GM21786 (cell line): ENCODE measurements around the gene ACSM5.

ENCODE experiments used
- ATAC-seq: cut with Tn5 transposase; IDR thresholded peaks from one replicate; pipeline ENCODE4 v1.9.1; 2021; ENCODE audit not compliant: unreplicated experiment

ACSM5 gene, protein sequence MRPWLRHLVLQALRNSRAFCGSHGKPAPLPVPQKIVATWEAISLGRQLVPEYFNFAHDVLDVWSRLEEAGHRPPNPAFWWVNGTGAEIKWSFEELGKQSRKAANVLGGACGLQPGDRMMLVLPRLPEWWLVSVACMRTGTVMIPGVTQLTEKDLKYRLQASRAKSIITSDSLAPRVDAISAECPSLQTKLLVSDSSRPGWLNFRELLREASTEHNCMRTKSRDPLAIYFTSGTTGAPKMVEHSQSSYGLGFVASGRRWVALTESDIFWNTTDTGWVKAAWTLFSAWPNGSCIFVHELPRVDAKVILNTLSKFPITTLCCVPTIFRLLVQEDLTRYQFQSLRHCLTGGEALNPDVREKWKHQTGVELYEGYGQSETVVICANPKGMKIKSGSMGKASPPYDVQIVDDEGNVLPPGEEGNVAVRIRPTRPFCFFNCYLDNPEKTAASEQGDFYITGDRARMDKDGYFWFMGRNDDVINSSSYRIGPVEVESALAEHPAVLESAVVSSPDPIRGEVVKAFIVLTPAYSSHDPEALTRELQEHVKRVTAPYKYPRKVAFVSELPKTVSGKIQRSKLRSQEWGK

DNA sequence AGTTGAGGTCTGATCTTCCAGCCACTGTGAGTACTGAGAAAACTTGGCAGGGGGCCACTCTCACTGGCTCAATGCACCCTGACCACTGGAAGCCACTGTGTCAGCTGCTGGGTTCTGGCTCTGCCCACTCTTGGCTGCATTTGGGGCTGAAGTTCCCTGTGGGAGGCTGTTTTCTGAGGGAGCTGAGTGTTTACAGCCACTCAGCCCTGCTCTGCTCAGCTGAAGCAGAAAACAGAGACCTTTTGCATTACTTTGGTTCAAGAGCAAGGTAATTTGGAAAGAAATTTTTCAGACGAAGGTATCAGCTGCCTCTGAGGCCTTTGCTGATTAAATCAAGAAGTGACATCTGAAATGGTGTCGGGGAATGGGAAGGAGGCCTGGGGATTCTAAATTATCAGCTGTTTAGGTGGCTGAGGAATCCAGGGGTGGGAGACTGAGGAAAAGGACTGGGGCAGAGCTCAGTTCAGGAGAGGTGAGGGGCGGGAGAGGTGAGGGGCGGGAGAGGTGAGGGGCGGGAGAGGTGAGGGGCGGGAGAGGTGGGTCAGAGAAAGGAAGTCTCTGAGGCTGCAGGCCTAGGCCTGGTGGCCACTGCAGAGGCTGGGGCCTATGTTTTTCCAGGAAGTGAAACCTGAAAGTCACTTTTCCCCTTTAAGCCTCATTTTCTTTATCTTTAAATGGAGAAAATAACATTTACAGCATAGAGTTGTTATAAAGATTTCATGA is at the start of gene ACSM5:
Gene ACSM5 (plus strand): TSS at position 137 of the 723 bp plus-strand sequence. CDS start 1,951 bp downstream, outside the sequence.
- ATAC-seq, result no peak

DNA sequence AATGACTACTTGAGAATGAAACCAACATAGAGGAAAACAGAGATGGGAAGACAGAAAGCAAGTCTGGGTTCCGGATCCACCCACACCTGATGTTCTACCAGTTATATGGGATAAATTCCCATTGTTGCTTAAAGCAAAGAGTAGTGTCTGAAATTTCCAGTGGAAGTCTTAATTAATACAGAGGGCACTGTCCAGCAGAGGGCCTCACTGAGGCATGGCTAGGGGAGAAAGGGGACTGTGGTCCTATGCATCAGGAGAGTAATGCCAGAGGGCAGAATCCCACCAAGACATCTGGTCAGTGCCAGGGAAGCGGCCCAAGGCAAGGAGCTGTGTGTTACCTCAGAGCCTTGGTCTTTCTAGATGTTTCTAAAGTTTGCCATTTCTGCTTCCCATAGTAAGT is 49.3 kb upstream of the ACSM5 start:
- no peak for ATAC-seq

DNA sequence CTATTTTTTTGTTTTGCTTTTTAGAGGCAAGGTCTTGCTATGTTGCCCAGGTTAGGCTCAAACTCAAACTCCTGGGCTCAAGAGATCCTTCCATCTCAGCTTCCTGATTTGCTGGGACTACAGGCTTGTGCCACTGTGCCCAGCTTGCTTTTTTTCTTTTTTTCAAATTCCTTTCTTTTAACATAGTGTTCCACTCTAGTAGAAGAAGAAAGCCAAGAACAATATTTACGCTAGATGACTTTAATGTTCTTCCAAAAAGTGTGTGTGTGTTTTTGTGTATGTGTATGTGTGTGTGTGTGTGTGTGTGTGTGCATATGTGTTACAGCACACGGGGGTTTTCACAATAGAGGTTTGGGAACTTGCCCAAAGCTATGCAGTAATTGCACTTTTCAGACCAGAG is 46.1 kb upstream of the ACSM5 start:
- no peak for ATAC-seq

DNA sequence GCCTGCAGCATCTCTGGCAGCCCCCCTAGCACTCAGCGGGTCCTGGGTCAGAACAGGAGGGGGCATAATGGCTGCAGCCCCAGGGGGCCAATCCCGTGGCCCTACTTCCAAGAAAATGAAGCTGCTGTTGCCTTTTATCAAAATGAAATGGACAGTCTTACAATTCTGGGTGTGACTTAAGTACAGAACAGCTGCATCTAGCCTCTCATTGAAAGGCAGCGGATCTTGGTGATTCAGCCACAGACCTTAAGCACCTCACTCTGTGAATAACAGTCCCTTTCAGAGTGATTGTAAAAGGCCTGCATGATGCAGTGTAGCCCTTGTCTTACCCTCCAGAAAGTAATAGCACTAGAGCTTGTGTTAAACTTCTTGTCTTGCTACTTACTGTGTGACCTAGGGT is 45.3 kb upstream of the ACSM5 start:
- no peak for ATAC-seq

DNA sequence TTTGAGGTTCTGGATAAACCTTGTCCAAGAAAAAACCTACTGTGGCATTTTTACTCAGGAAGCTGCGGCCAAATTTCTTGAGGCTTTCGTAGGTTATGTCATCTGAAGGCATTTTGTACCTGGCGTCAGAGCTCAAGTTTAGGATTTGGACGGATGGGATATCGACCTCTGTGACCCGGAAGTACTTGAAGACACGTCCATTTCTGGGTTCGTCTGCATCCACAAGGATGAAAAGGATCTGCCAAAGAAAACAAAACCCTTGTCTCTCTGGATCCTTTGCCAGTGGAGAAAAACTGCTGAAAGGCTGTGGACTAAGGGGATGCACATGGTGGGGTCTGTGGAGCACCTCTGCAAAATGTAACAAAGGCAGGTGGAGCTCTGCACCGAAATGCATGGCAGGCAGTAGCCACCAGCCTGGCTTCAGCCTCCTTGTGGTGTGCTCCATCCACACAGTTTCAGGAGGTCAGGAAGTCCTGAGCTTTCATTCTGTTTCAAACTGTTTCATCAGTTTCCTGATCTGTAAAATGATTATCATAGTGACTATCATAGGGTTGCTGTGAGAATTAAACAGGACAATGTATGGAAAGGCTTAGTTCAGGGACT is 39.8 kb upstream of the ACSM5 start:
- ATAC-seq, result no peak

DNA sequence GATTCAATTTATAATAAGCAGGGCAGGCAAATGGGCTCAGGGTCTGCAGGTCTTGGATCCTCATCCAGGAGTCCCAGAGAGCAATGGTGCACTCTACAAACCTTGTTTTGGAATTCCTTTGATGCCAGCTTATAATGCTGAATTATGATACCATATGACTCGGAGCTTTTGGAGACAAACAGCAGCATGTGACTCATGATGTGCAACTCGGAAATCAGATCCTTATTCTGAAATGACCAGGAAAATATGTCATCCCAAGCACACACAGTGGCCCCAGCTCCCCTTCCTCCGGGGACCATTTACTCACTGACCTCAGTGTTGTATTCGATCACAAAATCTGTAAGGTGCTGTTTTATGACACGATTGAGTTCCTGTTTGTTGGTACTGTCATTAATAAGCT is 36.6 kb upstream of the ACSM5 start:
- ATAC-seq, result no peak

DNA sequence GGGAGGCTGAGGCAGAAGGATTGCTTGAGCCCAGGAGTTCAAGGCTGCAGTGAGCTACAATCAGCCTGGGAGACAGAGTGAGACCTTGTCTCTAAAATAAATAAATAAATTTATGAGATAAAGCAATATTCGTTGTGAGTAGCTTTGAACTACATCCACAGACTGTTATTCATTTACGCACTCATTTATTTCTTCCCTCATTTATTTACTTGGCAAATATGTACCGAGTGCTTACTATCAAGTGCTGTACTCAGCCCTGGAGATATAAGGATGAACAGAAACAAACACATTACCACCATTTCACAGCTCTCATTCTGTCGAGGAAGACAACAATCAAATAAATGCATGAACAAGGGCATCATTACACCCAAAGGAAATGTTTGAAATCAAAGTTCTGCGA is 32.2 kb upstream of the ACSM5 start:
- ATAC-seq, result no peak

DNA sequence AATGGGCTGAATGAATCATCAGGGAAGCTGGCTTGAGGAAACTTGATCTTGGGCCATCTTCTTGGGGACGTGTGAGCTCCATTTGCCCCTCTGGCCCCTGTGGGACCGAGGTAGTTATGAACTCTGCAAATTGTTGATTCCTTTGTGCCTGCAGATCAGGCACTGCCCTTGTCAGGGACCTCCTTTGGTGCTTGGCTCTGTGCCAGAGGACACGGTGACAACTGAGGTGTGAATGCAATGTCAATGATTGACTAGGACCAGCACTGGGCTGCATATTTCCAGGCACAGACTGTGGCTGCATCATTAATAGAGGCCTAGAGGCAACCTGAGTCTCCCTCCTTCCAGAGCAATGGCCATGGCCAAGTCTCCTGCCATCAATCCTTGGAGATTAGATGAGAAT is 28.6 kb upstream of the ACSM5 start:
- no peak for ATAC-seq

DNA sequence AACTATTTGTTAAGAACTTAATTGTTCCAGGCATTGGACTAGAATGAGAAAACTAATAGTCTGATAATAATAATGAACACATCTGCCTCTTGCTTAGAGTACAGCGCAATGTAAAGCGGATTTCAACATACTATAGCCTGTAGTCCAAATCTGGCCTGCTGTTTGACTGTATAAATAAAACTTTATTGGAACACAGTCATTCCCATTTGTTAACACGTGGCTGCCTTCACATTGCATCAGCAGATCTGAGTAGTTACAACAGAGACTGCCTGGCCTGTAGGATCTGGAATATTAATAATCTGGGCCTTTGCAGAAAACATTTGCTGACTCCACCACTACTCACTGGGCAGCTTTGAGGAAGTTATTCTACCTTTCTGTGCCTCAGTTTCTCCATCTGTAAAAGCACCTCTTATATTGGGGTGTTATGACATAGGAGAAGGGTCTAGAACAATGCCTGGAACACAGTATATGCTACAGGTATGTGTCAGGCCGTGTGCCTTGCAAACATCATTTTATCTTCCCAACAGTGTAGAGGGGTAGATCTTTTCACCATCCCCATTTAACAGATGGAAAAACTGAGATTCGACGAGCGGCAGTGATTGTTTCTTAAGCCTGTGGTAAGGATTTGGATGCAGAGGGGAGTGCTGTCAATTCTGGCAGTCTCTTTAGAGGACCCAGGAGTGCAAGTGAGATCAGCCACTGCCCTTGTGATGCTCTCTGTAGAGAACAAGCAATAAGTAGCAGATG is 27.0 kb upstream of the ACSM5 start:
- ATAC-seq, result no peak

DNA sequence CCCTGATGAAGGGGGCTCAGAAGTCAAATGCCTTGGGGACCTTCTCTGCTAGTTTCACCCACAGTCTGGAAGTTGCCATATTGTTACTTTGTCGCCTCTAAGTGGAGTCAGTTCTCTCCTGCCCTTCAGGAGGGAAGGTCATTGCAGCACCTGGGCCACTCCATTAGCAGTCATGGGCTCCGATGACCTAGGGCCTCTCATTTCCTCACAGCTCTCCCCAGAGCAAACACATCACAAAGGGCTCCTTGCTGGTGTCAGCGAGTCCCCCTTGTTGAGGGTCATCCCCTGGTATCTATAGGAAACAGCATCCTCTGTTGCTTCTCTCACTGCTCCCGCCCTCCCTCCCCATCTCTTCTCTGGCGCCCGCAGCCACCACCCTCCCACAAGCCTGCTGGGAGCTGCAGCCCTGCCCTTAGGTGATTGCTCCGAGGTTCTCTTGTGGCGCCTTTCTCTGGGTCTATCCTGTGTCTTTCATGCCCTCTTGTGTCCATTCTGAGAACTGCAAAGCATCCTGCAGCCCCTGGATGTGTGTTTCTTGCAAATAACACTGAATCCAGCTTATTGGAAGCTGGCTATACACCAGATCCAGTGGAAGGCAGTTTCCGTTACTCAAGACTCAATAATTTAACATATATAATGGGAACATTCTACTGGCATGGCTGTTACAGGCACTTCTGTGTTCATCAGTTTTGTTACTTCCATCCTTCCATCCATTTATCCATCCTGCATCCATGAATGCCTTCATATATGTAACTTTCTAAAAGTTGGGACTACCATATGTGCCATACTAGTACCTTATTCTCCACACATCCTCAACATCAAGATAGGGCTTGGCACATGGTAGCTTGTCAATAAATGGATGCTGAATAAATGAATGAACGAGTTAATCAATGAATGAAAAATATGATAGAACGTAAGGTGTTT is 26.0 kb upstream of the ACSM5 start:
- ATAC-seq, result peak; percentile 75

DNA sequence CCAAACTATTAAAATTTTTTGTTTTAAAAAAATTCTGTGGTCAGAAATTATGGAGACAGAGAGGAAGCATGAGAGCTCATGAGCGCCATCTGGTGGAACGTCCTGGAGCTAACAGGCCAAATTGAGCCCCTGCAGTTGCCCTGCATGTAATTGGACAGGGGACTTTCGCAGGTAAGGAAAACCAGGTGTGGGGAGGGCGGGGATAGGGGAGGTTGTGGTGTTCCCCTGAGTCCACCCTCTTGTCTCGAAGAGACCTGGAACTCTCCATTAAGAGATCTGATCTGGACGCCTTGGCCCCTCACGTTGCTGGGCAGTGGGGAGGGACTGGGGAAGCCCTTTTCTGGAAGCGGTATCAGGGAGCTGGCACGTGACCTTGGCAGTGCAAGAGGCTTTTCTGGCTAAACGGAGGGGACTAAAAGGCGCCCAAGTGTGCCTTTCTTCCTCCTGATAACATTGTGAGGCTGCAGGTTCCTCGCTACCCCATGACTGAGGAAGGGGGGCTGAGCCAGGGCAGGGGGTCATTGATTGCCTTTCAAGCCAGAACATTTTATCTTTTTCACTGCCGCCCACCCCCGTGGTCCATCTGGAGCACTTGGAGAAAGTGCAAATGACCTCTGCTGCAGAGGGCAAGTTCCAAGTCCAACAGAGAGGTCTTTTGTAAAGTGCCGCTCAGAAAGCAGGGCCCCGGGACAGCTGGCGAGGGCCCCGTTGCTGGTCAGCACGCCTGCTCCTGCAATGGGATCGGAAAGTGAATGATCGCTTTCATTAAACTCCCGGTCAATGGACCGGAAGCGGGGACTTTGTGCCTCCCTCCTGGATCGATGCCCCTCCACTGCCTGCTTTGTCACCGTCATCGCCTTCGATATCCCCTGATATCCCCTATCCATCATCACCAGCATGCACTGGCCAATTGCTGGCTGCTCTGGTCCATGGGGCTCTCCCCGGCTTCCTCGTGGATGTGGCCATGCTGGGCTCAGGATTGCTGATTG is 23.2 kb upstream of the ACSM5 start:
- ATAC-seq, result no peak

DNA sequence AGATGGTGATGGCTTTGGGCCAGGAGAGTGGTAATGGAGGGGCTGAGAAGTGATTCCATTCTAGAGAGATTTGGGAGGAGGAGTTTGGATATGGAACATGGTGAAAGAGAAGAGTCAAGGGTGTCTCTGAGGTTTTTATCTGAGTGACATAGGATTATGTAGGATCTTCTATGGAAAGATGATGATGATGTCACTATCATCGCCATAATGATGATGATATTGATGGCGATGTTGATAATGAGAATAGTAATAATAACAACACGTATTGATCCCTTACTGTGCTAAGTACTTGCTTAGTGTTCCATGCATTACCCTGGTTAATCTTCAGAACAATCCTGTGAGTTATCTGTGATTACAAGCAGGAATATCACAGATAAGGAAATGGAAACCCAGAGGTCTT is 21.4 kb upstream of the ACSM5 start:
- no peak for ATAC-seq

DNA sequence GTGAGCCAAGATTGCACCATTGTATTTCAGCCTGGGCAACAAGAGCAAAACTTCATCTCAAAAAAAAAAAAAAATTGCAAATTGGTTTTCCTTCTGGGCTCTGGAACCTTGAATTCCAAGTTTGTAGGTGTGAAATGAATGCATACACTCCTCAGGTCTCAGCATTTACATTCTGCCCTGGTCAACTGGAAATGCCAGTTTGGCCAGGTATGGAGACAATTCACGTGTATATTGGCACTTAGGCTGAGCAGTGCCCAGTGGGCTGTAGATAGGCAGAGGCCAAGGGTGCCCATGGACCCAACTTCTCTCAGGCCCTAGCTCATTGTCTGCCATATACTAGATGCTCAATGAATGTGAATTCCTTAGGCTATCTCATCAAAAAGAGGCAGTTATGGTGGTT is 20.5 kb upstream of the ACSM5 start:
- no peak for ATAC-seq

DNA sequence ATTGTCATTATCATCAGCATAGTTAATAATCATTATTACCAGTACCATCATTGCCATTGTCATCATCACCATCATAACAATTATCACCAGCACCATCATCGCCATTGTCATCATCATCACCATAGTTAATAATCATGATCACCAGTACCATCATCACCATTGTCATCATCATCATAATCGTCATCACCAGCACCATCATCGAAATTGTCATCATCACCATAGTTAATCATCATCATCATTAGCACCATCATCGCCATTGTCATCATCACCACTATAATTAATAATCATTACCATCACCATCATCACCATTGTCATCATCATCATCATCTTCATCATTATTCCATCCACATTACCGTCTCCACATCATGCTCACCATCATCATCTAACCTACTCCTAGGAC is 18.3 kb upstream of the ACSM5 start:
- ATAC-seq, result no peak

DNA sequence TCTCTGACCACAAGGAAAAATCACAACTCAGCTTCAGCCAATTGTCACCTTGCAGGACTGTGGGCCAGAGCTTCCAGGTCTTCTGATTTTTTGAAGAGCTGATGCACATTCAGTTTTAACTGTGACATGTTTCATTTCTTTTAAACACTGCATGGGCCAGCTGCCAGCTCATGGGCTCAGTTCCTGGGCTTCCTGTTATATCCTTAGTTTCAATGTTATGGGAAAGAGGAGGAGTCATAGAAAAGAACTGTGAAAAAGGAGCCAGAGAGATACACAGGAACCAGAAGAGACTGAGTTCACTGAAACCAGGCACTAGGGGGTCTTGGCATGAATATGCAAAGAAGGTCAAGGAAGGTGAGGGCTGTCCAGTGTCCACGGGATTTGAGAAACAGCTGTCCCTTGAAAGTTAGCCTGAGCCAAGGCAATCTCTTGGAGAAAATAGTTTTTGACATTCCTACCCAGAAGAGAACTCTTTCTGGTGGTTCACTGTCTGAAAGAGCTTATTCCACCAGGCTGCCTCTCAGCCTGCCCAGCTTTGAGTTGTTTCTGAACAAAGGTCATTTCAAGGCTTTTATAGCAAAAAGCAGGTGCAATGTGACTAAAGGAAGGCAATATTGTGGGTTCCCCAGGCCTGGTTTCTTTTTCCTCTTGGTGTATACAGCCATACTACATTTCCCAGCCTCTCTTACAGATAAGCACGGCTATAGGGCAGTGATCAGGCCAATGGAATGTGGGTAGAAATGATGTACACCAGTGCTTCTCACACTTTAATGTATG is 15.3 kb upstream of the ACSM5 start:
- ATAC-seq, result no peak

DNA sequence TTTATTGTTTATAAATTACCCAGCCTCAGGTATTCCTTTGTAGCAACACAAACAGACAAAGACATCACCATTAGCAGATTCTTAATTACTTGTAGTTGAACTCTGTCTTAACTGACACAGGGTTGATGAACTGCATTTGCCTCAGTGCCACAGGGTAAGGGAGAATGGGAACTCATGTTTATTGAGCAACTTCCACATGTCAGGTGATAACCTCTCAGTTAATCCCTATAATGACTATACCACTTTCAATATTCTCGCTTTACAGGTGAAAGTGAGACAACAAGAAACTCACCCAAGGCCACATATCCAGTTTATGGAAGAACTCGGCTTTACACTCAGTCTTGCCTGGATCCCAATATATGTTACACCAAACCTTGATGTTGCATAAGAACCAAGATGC is 13.4 kb upstream of the ACSM5 start:
- ATAC-seq, result no peak

DNA sequence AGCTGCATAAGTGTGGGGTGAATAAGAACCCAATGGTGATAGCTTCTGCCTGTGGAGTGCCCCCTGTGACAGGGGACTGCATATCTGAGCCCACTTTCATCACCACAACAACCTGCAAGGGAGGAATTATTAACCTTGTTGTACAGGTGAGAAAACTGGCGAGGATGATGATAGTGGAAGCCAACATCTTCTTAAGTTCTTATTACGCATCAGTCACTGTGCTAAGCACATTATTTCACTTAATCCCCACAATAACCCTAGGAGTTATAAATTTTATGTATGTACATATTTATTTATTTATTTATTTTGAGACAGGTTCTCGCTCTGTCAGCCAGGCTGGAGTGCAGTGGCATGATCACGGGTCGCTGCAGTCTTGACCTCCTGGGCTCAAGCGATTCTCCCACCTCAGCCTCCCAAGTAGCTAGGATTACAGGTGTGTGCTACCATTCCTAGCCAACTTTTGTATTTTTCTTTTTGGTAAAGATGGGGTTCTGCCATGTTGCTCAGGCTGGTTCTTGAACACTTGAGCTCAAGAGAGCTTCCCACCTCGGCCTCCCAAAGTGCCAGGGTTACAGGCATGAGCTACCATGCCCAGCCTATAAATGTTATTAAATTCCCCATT is 12.4 kb upstream of the ACSM5 start:
- no peak for ATAC-seq
